GM12865 (cell line): ENCODE results near the gene NUP93.
"Not testable (repeated sequence)": the region's sequence is repeated elsewhere in the genome, so short reads cannot be mapped to it uniquely, and the experiment has no call there.

Experiments used
- DNase-seq: peaks from one replicate; pipeline ENCODE4 v3.0.0; 2010; ENCODE audit warnings: low read depth
- H3K4me3 ChIP-seq: 2 replicates; pipeline ENCODE4 v1.5.1; 2011; ENCODE audit warnings: mild to moderate bottlenecking, low read depth, low read length, control low read depth
- CTCF ChIP-seq: IDR thresholded peaks from 2 replicates; pipeline ENCODE4 v1.5.1; 2011; ENCODE audit warnings: low read length, control low read depth, low read depth, inconsistent platforms; ENCODE audit not compliant: insufficient read depth; ENCODE audit errors: missing control alignments

The NUP93 gene

DNA sequence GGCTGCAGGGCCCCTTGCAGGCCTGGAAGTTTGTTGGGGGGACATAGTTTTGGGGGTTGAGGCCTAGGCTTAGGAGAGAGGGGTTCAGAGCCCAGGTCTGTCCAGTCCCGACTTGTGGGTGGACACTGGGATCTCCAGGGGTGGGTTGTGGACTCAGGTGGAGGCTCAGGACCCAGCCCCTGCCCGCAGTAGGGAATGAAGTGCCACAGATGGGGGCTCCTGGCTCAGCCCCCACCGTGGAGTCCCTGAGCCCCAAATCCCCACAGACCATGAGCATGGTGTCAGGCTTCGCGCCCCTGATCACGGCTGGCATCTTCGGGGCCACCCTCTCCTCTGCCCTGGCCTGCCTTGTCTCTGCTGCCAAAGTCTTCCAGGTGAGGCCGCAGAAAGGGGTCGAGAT lies 149.3 kb downstream of the NUP93 start:
- no peak overlapping the region for H3K4me3 ChIP-seq
- TF ChIP-seq CTCF = no peak
- no peak for DNase-seq

DNA sequence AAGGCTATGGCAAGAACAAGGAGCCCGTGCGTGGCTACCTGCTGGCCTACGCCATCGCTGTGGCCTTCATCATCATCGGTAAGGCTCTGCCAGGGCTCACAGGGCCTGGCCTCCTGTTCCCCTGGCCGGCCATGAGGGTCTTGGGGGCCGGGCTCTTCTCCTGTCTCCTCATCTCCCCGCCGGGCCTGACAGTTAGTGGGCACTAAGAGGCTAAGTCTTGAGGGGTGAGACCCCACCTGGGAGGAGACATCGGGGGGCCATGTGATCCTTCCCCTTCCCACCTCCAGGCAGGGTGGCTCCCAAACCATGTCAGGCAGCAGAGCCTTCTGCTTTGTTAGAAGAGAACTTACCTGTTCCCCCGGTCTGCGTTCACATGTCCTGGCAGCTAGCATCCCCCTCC lies 150.2 kb downstream of the NUP93 start:
- TF ChIP-seq CTCF = no peak
- H3K4me3 ChIP-seq = no peak overlapping the region
- DNase-seq = no peak

- no peak overlapping the region for H3K4me3 ChIP-seq
- no peak for DNase-seq
- TF ChIP-seq CTCF = no peak
Observed at GRCh38 chr16:56880685-56881084, 150.8 kb downstream of the NUP93 start.

GRCh38 chr16:56882077-56882800 lies 152.3 kb downstream of the NUP93 start:
- no peak overlapping the region for H3K4me3 ChIP-seq
- no peak for TF ChIP-seq CTCF
- no peak for DNase-seq

DNA sequence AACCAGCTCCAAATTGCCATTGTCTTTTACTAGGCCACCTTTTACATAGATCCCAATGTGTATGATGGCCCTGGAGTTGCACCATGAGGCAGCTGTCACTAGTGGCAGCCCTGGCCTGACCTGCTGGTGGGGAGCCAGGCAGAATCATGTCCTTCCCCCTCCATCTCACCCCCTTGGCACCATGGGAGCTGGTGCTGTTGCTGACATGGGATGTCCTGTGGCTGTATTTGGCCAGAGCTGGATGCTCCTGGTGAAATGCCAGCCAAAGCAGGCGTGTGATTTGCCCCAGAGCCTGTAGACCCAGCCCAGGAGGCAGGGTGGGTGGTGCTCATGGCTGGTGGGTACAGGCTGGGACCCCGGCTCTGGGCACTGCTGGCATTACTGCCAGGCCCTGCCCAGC lies 153.7 kb downstream of the NUP93 start:
- no peak overlapping the region for H3K4me3 ChIP-seq
- no peak for DNase-seq
- no peak for TF ChIP-seq CTCF

GRCh38 chr16:56884026-56884582 lies 154.2 kb downstream of the NUP93 start:
- DNase-seq = no peak
- TF ChIP-seq CTCF = no peak
- no peak overlapping the region for H3K4me3 ChIP-seq

GRCh38 chr16:56884929-56885328 lies 155.0 kb downstream of the NUP93 start:
- DNase-seq, H3K4me3 ChIP-seq: not testable (repeated sequence)
